ENCODE data around the gene SNX9. TPM values are rescaled to one million over a fixed set of nuclear protein-coding genes. Genes with fewer than 3 reads are reported as not detected.

SNX9 gene
- total and polyA plus RNA-seq, 2 of the 4 experiments (the other 2 are of a cell fraction): 35.3 to 41.2 TPM

DNA sequence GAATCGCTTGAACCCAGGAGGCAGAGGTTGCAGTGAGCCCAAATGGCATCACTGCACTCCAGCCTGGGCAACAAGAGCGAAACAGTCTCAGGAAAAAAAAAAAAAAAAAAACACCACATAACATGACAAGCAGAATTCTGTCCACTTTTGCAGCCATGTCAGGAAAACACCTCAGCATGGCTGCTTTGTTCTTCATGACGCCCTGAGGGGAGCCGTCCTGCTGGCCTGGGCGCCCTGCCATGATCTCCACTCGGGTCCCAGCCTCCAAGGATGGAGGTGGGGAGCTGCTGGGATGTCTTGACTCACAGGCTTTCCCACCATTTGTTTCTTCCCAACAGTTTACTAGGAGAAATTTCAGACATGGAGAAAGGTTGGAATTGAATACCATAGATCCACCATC, 42.2 kb downstream of the SNX9 start:
- intact Hi-C loops (cut with micrococcal nuclease): no loop called here
- peaks cover 58% of the 10 kb centered on the region for H4K20me1 ChIP-seq (ENCODE audit: insufficient read depth, low read length)

More for the DNA sequence above, 42.2 kb downstream of the SNX9 start:
- H3K79me1 ChIP-seq (ENCODE audit: low read depth in 1 of 2, low read length in 2 of 2): peaks cover 31 to 78% of the 10 kb centered on the region in 2 experiments
- H3K56ac ChIP-seq (ENCODE audit: extremely low read depth, insufficient read depth, low read length): no peak overlapping the region
- DNase-seq: no peak
- H2BK15ac ChIP-seq (ENCODE audit: low read depth, low read length): no peak overlapping the region
- no peak overlapping the region for H3K9ac ChIP-seq (ENCODE audit: low read depth, low read length)
- no peak overlapping the region for H2AK5ac ChIP-seq (ENCODE audit: low read depth, low read length)
- dilution Hi-C loops (cut with HindIII; ENCODE audit: low sequenced_read_pairs, unreplicated experiment): no loop called here
- in situ Hi-C loops (cut with MboI; ENCODE audit: low sequenced_read_pairs): no loop called here
- no peak overlapping the region for H4K8ac ChIP-seq (ENCODE audit: low read depth in 2 of 2, low read length in 2 of 2)
- ChIA-PET CTCF (interaction anchor here (1.0 kb wide), 1 partner anchor 109 kb away, joined by 3 read pairs; no protein-coding TSS in a partner anchor), POLR2A (ENCODE audit: unreplicated experiment) (no interaction called here)
- H3K27me3 ChIP-seq (ENCODE audit: control insufficient read depth, insufficient read depth, low read length): no peaks in the 10 kb centered on the region
- H3K27ac ChIP-seq (ENCODE audit: insufficient read depth, low read length): no peak overlapping the region
- WGBS, 2 experiments (ENCODE audit: extremely low coverage in 2 of 2, insufficient read length in 1 of 2): no CpG with 5 or more reads among the region's 6 CpGs
- peaks cover 16% of the 10 kb centered on the region for H3K36me3 ChIP-seq (ENCODE audit: control insufficient read depth, insufficient read depth, low read length)
- no peak overlapping the region for H3K23ac ChIP-seq (ENCODE audit: low read depth, low read length)
- no peak overlapping the region for H2BK5ac ChIP-seq (ENCODE audit: low read depth, low read length, poor library complexity, severe bottlenecking)
- no peak for TF ChIP-seq RAD21 (IDR thresholded peaks at IDR 0.05; ENCODE audit: low read length)
- H2BK120ac ChIP-seq (ENCODE audit: low read depth, low read length): no peak overlapping the region
- H3K4me3 ChIP-seq (ENCODE audit: insufficient read depth, low read depth, low read length): no peak overlapping the region
- H3K4ac ChIP-seq (ENCODE audit: low read depth, low read length): no peak overlapping the region
- peaks cover 24% of the 10 kb centered on the region for H3K4me1 ChIP-seq (ENCODE audit: control insufficient read depth, insufficient read depth, low read length)
- no peaks in the 10 kb centered on the region for H3K9me3 ChIP-seq (ENCODE audit: control insufficient read depth, insufficient read depth, low read length)
- no peak for ATAC-seq (ENCODE audit: low read depth)
- H3K14ac ChIP-seq (replicated peaks; ENCODE audit: low read depth, low read length): no peak overlapping the region
- H4K5ac ChIP-seq (ENCODE audit: low read depth, low read length): no peak overlapping the region
- no TSS peak for BruUV-seq (replicated peaks)
- H2AK9ac ChIP-seq (replicated peaks; ENCODE audit: low read depth, low read length, poor library complexity): no peak overlapping the region
- H3K4me2 ChIP-seq (ENCODE audit: low read depth, low read length): no peak overlapping the region
- no peak overlapping the region for H4K91ac ChIP-seq (ENCODE audit: insufficient read depth, low read depth, low read length)
- no peak overlapping the region for H2BK20ac ChIP-seq (ENCODE audit: low read depth, low read length)
- no peak overlapping the region for H2AFZ ChIP-seq (replicated peaks; ENCODE audit: low read length, poor library complexity)
- H3K18ac ChIP-seq (ENCODE audit: low read depth, low read length): no peak overlapping the region
- peaks cover 28% of the 10 kb centered on the region for H3K9me1 ChIP-seq (ENCODE audit: insufficient read depth, low read length)

Data from IMR-90 (cell line).